RWPE1 (cell line): ENCODE results near the gene CCNQ.

Experiments used
- CTCF ChIA-PET: fragments of 350-600 bp; sonication (Branson Sonifier 250); formaldehyde crosslinking; extraction: SDS; loops from one replicate; lab custom pipeline; 2021; lab: Yijun Ruan, JAX
- POLR2A ChIA-PET: fragments of 400-600 bp; formaldehyde crosslinking; extraction: SDS; loops from one replicate; lab custom pipeline; 2020; ENCODE audit warnings: antibody characterized with exemption; ENCODE audit not compliant: low non-redundant PET; lab: Yijun Ruan, JAX
- DNase-seq: peaks from one replicate; pipeline ENCODE4 v3.0.0; 2012; ENCODE audit warnings: low spot score
- H3K27ac ChIP-seq: fragments of 450-650 bp; 2 replicates; pipeline ENCODE4 v1.5.1; 2017
- TF ChIP-seq, protein P1 (sequence below): fragments of 450-650 bp; conservative IDR thresholded peaks from 2 replicates; pipeline ENCODE4 v1.5.1; 2017; ENCODE audit warnings: low read depth, mild to moderate bottlenecking

Gene CCNQ

DNA sequence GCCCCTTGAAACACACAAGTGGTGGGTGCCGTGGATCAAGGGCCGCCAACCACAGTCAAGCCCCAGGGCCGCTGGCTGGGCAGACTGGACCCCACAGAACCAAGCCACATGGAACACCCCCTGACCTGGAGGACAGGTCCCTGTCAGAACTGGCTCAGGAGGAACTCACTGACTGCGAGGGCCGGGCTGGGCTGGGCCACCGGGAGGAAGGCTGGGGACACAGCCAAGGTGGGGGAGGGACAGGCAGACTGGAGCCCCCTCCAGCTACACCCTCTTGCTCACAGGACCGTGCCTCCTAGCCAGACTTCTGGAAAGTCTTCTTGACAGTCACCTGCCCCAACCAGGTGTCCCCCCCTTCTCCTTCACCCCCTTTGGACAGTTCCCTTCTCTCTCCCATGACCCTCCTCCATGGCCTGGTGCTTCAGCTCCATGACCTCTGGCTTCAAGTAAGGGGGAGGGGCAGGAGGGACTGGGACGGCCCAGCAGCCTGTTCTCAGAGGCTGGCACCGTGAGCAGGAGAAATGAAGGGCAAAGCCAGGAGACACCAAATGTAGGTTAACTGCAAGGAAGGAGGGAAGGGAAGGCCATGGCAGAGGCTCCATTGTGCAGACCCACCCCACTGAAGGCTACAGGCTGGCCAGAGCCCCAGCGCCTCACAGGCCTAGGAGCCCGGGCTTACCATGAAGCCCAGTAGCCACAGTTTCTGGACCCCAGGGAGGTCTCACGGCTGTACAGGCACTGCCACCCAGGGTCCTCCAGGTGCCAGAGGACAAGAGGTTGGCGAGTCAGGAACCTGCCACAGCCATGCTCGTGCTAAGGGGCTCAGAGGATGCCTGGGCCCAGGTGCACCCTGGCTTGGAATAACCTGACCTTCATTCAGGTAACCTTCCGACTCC is 25.5 kb upstream of the CCNQ start:
- no peak overlapping the region for H3K27ac ChIP-seq
- DNase-seq, result no peak
- TF ChIP-seq, protein P1, sequence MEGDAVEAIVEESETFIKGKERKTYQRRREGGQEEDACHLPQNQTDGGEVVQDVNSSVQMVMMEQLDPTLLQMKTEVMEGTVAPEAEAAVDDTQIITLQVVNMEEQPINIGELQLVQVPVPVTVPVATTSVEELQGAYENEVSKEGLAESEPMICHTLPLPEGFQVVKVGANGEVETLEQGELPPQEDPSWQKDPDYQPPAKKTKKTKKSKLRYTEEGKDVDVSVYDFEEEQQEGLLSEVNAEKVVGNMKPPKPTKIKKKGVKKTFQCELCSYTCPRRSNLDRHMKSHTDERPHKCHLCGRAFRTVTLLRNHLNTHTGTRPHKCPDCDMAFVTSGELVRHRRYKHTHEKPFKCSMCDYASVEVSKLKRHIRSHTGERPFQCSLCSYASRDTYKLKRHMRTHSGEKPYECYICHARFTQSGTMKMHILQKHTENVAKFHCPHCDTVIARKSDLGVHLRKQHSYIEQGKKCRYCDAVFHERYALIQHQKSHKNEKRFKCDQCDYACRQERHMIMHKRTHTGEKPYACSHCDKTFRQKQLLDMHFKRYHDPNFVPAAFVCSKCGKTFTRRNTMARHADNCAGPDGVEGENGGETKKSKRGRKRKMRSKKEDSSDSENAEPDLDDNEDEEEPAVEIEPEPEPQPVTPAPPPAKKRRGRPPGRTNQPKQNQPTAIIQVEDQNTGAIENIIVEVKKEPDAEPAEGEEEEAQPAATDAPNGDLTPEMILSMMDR, result no peak
- ChIA-PET POLR2A (no interaction called here), CTCF (no interaction called here)

DNA sequence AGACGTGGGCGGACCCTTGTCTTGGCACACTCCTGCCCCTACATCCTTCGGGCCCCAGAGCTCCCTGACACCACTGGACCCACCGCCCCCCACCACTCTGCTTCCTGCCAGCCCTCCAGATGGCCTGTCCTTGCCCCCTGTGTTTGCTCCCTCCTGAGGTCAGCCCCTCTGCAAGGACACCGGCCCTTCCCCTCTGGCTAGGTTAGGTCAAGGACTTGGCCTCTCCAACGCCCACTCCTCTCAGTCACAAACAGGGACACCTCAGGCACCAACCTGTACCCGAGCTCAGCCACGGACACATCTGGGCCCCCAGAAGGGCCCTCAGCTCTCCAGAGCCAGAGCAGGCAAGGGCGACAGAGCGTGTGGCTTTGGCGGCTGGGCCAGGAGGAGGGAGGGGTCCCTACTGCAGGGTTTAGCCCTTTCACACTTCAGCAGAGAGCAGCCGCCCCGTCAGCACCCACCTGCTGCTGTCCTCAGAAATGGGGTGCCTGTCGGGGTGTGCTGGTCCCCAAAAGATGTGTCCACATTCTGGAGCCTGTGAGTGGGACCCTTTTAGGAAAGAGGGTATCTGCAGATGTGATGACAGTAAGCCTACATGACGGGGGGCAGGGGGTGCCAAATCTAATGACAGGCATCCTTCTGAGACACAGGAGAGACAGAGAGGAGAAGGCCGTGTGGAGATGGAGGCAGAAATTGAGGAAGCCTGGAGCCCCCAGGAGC is 24.5 kb upstream of the CCNQ start:
- H3K27ac ChIP-seq, result no peak overlapping the region
- POLR2A ChIA-PET, result no interaction called here
- CTCF ChIA-PET, result no interaction called here
- no peak for DNase-seq
- TF ChIP-seq, protein P1, result no peak

DNA sequence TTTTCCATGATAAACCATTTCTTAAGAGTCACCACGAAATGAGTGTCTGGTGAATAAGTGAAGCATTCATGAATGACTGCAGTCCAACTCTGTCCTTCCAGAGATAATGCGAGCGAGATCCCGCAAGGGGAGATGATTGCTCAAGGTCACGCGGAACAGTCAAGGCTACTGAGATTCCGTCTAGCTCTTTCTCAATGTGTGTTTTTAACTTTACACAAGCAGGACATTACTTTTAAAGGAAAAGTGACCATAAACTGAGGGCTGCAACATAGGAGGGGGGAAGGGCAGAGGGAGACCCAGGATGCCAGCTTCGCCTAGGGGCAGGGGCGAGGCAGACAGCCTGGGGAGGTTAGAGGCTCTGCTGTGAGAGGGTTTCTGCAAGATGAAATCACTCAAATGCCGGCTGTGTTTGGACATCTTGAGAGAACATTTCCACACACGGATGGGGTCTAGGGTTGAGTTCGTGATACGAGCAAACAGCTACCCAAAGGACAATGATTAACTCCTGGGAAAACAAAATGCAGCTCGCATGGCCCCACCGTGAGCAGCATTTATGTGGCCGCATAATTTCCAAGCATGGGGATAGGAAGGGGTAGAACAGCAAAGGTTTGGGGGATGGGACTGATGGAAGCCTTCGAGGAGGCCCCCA is 23.8 kb upstream of the CCNQ start:
- TF ChIP-seq, protein P1, result no peak
- H3K27ac ChIP-seq, result no peak overlapping the region
- CTCF ChIA-PET, result no interaction called here
- POLR2A ChIA-PET, result no interaction called here
- DNase-seq, result no peak

DNA sequence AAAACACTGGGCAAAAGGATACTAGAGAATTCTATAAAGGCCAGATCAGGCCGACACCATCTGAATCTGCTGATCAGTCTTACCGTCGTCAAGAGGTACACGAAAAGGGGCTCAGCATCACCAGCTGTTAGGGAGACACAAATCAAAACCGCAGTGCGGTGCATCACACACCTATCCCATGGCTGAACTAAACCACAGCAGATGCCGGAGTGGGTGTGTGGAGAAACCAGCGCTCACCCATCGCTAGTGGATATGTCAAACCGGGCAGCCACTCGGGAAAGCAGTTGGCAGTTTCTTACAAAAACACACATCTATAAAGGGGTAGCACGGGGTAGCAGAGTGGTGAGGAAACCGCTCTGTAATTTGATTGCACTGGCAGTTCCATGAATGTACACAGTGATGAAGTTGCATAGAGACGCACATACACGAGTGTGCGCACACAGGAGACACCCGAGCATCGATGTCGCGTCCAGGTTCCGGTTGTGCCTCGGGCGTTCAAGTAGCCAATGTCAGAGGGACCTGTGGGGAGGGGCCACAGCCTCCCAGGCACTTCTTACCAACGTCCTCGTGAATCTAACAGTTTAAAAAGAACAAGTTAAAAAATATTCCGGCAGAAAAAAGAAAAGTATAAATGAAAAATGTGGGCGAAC is 23.1 kb upstream of the CCNQ start:
- TF ChIP-seq, protein P1, result no peak
- H3K27ac ChIP-seq, result no peak overlapping the region
- no peak for DNase-seq
- CTCF ChIA-PET, result no interaction called here
- POLR2A ChIA-PET, result no interaction called here

DNA sequence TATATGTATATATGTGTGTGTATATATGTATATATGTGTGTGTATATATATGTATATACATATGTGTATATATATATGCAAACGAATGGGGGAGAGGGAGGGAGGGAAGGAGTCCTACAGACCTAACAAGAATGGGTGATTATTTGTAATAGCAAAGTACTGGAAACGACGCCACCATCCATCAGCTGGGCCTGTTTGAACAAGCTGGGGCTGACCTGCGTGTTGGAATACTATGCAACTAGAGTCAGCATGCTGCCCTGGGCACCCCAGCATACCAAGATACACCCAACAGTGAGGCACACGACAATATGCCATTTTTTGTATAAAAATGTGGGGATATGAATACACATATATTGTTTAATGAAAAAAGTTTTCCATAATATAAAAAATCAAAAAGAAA is 21.6 kb upstream of the CCNQ start:
- H3K27ac ChIP-seq, result no peak overlapping the region
- ChIA-PET CTCF (no interaction called here), POLR2A (no interaction called here)
- TF ChIP-seq, protein P1, result no peak
- peak; percentile 36 for DNase-seq

GRCh38 chrX:153614818-153615217 is 15.9 kb upstream of the CCNQ start:
- ChIA-PET CTCF (no interaction called here), POLR2A (no interaction called here)
- H3K27ac ChIP-seq, result no peak overlapping the region
- TF ChIP-seq, protein P1, result no peak
- no peak for DNase-seq
